ENCODE measurements around the gene ZNF326.

ZNF326 gene

GRCh38 chr1:90023691-90024090 is 28.8 kb downstream of the ZNF326 start:
- TF ChIP-seq, protein P1, sequence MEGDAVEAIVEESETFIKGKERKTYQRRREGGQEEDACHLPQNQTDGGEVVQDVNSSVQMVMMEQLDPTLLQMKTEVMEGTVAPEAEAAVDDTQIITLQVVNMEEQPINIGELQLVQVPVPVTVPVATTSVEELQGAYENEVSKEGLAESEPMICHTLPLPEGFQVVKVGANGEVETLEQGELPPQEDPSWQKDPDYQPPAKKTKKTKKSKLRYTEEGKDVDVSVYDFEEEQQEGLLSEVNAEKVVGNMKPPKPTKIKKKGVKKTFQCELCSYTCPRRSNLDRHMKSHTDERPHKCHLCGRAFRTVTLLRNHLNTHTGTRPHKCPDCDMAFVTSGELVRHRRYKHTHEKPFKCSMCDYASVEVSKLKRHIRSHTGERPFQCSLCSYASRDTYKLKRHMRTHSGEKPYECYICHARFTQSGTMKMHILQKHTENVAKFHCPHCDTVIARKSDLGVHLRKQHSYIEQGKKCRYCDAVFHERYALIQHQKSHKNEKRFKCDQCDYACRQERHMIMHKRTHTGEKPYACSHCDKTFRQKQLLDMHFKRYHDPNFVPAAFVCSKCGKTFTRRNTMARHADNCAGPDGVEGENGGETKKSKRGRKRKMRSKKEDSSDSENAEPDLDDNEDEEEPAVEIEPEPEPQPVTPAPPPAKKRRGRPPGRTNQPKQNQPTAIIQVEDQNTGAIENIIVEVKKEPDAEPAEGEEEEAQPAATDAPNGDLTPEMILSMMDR (IDR thresholded peaks at IDR 0.05), result no peak

DNA sequence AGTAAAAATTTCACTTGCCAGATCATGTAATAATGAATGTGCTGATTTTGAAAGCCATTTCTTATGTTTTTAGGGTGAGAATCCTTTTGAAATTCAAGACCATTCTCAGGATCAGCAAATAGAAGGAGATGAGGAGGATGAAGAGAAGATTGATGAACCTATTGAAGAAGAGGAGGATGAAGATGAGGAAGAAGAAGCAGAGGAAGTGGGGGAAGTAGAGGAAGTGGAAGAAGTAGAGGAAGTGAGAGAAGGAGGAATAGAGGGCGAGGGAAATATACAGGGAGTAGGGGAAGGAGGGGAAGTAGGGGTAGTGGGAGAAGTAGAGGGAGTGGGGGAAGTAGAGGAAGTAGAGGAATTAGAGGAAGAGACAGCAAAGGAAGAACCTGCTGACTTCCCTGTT is 32.4 kb downstream of the ZNF326 start:
- TF ChIP-seq, protein P1 (IDR thresholded peaks at IDR 0.05), result no peak

DNA sequence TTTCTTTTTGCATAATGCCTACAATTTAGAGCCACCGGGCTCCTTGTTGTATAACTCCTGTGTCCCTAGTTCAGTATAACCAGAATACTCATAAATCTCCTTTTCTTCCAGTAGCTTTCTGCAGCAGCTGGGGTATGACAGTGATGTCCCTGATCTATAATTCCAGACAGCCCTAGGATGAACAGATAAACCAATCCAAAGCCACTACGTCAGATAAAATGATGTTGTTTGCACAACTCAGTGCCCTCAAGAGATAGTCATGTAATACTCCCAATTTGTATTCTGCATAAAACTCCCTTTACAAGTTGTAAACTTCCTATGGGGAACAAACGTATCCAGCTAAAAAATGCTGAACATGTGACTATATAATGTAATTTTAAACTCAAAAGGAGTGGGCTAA is 44.7 kb downstream of the ZNF326 start:
- TF ChIP-seq, protein P1 (IDR thresholded peaks at IDR 0.05), result no peak

DNA sequence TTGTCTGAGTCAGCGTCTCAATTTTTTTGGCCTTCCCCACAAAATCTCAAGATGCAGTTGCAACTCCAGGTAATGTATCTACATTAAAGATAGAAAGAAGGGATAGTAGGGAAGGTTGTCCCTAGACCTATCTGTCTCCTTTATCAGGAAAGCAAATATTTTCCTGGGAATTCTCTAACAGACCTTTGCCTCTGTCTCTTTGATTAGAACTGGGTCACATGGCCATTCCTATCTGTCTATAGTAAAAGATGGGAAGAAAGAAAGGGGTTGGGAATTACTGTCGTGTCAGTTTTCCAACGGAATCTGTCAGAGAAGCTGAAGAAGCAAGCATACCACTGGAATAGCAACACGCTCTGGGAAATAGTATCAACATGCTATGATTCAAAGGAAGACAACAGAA is 48.7 kb downstream of the ZNF326 start:
- TF ChIP-seq, protein P1 (IDR thresholded peaks at IDR 0.05), result no peak

DNA sequence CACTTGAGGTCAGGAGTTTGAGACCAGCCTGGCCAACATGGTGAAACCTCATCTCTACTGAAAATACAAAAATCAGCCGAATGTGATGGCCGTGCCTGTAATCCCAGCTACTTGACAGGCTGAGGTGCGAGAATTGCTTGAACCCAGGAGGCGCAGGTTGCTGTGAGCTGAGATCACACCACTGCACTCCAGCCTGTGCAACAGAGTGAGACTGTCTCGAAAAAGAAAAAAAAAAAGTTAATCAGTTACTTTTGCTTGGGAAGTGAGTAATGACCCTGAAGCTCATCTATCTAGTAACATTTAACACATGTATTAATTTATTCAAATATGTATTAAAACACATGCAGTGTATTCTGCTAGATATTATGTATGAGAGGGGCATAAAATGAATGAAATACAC is 49.4 kb downstream of the ZNF326 start:
- TF ChIP-seq, protein P1 (IDR thresholded peaks at IDR 0.05), result no peak

GRCh38 chr1:90045853-90046563 is 51.1 kb downstream of the ZNF326 start:
- TF ChIP-seq, protein P1 (IDR thresholded peaks at IDR 0.05), result peak; percentile 52

- TF ChIP-seq, protein P1 (IDR thresholded peaks at IDR 0.05), result no peak
These were observed 51.7 kb downstream of the ZNF326 start for GRCh38 chr1:90046635-90047034.

- TF ChIP-seq, protein P1 (IDR thresholded peaks at IDR 0.05), result no peak
These were observed 53.1 kb downstream of the ZNF326 start for GRCh38 chr1:90048043-90048442.
